ENCODE measurements around the gene BRCA2. TPM values are rescaled to one million over a fixed set of nuclear protein-coding genes. Genes with fewer than 3 reads are reported as not detected.

The BRCA2 gene
- total RNA-seq, 1 experiment from 2014 or later, result 21.6 TPM

DNA sequence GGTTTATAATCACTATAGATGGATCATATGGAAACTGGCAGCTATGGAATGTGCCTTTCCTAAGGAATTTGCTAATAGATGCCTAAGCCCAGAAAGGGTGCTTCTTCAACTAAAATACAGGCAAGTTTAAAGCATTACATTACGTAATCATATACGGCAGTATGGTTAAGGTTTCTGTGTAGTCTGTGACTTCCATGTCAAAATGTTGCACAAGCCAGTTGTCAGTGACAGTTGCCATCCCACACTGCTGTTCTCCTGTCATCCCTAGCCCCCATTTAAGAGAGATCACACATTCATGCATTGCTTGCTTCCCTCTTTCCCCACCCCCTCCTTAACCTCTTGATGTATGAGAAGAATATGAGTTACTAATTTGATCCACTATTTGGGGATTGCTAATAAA, 47.3 kb downstream of the BRCA2 start:
- CTCF ChIA-PET, result no interaction called here
- Mint-ChIP-seq H3K27ac (no peak overlapping the region), H3K4me3 (no peak overlapping the region), H3K27me3 (ENCODE audit: low read depth) (no peaks in the 10 kb centered on the region), H3K9me3 (no peaks in the 10 kb centered on the region), H3K4me1 (peaks cover 7% of the 10 kb centered on the region), H3K36me3 (peaks cover 27% of the 10 kb centered on the region)
- POLR2A ChIA-PET, result no interaction called here
- no peak for ATAC-seq
- TF ChIP-seq IRF1 (CRISPR knock-in tag; IDR thresholded peaks at IDR 0.05) (no peak), NR2C2 (CRISPR knock-in tag; IDR thresholded peaks at IDR 0.05) (no peak), NR1H2 (CRISPR knock-in tag; IDR thresholded peaks at IDR 0.05) (no peak), ZNF138 (CRISPR knock-in tag; conservative IDR thresholded peaks at IDR 0.05) (no peak), ZNF425 (CRISPR knock-in tag; conservative IDR thresholded peaks at IDR 0.05) (no peak), ZNF671 (CRISPR knock-in tag; IDR thresholded peaks at IDR 0.05) (no peak), FOXP1 (CRISPR knock-in tag; IDR thresholded peaks at IDR 0.05; ENCODE audit: borderline replicate concordance) (no peak), ARID4B (CRISPR knock-in tag; IDR thresholded peaks at IDR 0.05; ENCODE audit: borderline replicate concordance) (no peak), E2F4 (CRISPR knock-in tag; IDR thresholded peaks at IDR 0.05; ENCODE audit: borderline replicate concordance, low read depth) (no peak), SP1 (CRISPR knock-in tag; conservative IDR thresholded peaks at IDR 0.05) (no peak)
- TF ChIP-seq, protein P1, sequence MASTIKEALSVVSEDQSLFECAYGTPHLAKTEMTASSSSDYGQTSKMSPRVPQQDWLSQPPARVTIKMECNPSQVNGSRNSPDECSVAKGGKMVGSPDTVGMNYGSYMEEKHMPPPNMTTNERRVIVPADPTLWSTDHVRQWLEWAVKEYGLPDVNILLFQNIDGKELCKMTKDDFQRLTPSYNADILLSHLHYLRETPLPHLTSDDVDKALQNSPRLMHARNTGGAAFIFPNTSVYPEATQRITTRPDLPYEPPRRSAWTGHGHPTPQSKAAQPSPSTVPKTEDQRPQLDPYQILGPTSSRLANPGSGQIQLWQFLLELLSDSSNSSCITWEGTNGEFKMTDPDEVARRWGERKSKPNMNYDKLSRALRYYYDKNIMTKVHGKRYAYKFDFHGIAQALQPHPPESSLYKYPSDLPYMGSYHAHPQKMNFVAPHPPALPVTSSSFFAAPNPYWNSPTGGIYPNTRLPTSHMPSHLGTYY (CRISPR knock-in tag; IDR thresholded peaks at IDR 0.05), result no peak
- DNase-seq (ENCODE audit: low spot score), result no peak

- no peak overlapping the region for H3K4me3 Mint-ChIP-seq
- H3K4me1 Mint-ChIP-seq, result no peaks in the 10 kb centered on the region
- H3K27me3 Mint-ChIP-seq (ENCODE audit: low read depth), result no peaks in the 10 kb centered on the region
- DNase-seq (ENCODE audit: low spot score) (no peak), ATAC-seq (no peak)
- ChIA-PET CTCF (no interaction called here), POLR2A (no interaction called here)
- H3K27ac Mint-ChIP-seq, result no peak overlapping the region
- peaks cover 46% of the 10 kb centered on the region for H3K36me3 Mint-ChIP-seq
- TF ChIP-seq, protein P2, sequence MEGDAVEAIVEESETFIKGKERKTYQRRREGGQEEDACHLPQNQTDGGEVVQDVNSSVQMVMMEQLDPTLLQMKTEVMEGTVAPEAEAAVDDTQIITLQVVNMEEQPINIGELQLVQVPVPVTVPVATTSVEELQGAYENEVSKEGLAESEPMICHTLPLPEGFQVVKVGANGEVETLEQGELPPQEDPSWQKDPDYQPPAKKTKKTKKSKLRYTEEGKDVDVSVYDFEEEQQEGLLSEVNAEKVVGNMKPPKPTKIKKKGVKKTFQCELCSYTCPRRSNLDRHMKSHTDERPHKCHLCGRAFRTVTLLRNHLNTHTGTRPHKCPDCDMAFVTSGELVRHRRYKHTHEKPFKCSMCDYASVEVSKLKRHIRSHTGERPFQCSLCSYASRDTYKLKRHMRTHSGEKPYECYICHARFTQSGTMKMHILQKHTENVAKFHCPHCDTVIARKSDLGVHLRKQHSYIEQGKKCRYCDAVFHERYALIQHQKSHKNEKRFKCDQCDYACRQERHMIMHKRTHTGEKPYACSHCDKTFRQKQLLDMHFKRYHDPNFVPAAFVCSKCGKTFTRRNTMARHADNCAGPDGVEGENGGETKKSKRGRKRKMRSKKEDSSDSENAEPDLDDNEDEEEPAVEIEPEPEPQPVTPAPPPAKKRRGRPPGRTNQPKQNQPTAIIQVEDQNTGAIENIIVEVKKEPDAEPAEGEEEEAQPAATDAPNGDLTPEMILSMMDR (IDR thresholded peaks at IDR 0.05), result no peak
- no peak for TF ChIP-seq FOXK1 (CRISPR knock-in tag; IDR thresholded peaks at IDR 0.05)
- peaks cover 22% of the 10 kb centered on the region for H3K9me3 Mint-ChIP-seq
These were observed 55.5 kb downstream of the BRCA2 start for GRCh38 chr13:32370805-32371204.

Measured in WTC11 (cell line).